HEK293T (cell line): ENCODE results near the gene ASIP.

Experiments used
- FOXA1 ChIP-seq: fragments of 450-650 bp; IDR thresholded peaks from 2 replicates; pipeline ENCODE4 v1.6.1; 2016; ENCODE audit warnings: mild to moderate bottlenecking
- FOXM1 ChIP-seq: fragments of 450-650 bp; IDR thresholded peaks from 2 replicates; pipeline ENCODE4 v1.6.1; 2017; ENCODE audit warnings: mild to moderate bottlenecking, borderline replicate concordance
- SP1 ChIP-seq: fragments of 450-650 bp; IDR thresholded peaks from 2 replicates; pipeline ENCODE4 v1.6.1; 2017

- TF ChIP-seq FOXM1: no peak
- TF ChIP-seq FOXA1: no peak
- TF ChIP-seq SP1: no peak
Measured at GRCh38 chr20:34300809-34301586, 59.8 kb downstream of the ASIP start.
